ENCODE data around the gene PNMA8B. TPM values are rescaled to one million over a fixed set of nuclear protein-coding genes. Genes with fewer than 3 reads are reported as not detected.

The PNMA8B gene
- total RNA-seq, 4 donors from 2014 or later: 0.13 to 1.1 (median 0.79) TPM

- peaks cover 0 to 97% (median 0%) of the 10 kb centered on the region in 4 donors for H3K27me3 ChIP-seq
- intact Hi-C loops (cut with DNase I): no loop called here
- no peak for DNase-seq
- H3K27ac ChIP-seq: no peak overlapping the region
- H3K9me3 ChIP-seq: no peaks in the 10 kb centered on the region
- TF ChIP-seq POLR2A (IDR thresholded peaks at IDR 0.05): no peak
- no peak for TF ChIP-seq CTCF (IDR thresholded peaks at IDR 0.05)
- WGBS, 2 donors: 67 to 70% methylated on average over 6 to 7 of the region's 7 CpGs
- H3K4me1 ChIP-seq: peaks cover 0 to 16% (median 0%) of the 10 kb centered on the region in 3 donors
- no peak overlapping the region for H3K4me3 ChIP-seq
- H3K36me3 ChIP-seq: no peaks in the 10 kb centered on the region
These were observed 32.2 kb downstream of the PNMA8B start for GRCh38 chr19:46463516-46463915.

GRCh38 chr19:46461537-46461936 lies 34.1 kb downstream of the PNMA8B start:
- DNase-seq: no peak
- WGBS, 2 donors: 47 to 62% methylated on average over 1 to 2 of the region's 2 CpGs
- Histone ChIP-seq H3K27me3 (peaks cover 0 to 98% (median 0%) of the 10 kb centered on the region in 4 donors), H3K9me3 (no peaks in the 10 kb centered on the region), H3K4me3 (no peak overlapping the region), H3K4me1 (peaks cover 0 to 14% (median 0%) of the 10 kb centered on the region in 3 donors), H3K27ac (no peak overlapping the region), H3K36me3 (no peaks in the 10 kb centered on the region)
- intact Hi-C loops (cut with DNase I): no loop called here
- TF ChIP-seq CTCF (IDR thresholded peaks at IDR 0.05): no peak
- TF ChIP-seq POLR2A (IDR thresholded peaks at IDR 0.05): no peak

GRCh38 chr19:46460981-46461380 lies 34.7 kb downstream of the PNMA8B start:
- Histone ChIP-seq H3K9me3 (no peaks in the 10 kb centered on the region), H3K4me3 (no peak overlapping the region), H3K36me3 (no peaks in the 10 kb centered on the region), H3K27ac (no peak overlapping the region), H3K4me1 (peaks cover 0 to 16% (median 0%) of the 10 kb centered on the region in 3 donors), H3K27me3 (peaks cover 0 to 96% (median 0%) of the 10 kb centered on the region in 4 donors)
- TF ChIP-seq POLR2A (IDR thresholded peaks at IDR 0.05) (no peak), CTCF (IDR thresholded peaks at IDR 0.05) (no peak)
- no peak for DNase-seq
- WGBS, 2 donors: 8 to 69% methylated on average over 1 of the region's 1 CpG
- intact Hi-C loops (cut with DNase I): no loop called here

GRCh38 chr19:46460055-46460454 lies 35.6 kb downstream of the PNMA8B start:
- intact Hi-C loops (cut with DNase I): no loop called here
- Histone ChIP-seq H3K27ac (no peak overlapping the region), H3K36me3 (no peaks in the 10 kb centered on the region), H3K9me3 (no peaks in the 10 kb centered on the region), H3K4me1 (peaks cover 0 to 22% (median 0%) of the 10 kb centered on the region in 3 donors), H3K4me3 (no peak overlapping the region), H3K27me3 (peaks cover 0 to 94% (median 0%) of the 10 kb centered on the region in 4 donors)
- 81 to 90% methylated on average over 2 of the region's 2 CpGs for WGBS, 2 donors
- TF ChIP-seq POLR2A (IDR thresholded peaks at IDR 0.05) (no peak), CTCF (IDR thresholded peaks at IDR 0.05) (no peak)
- DNase-seq: no peak

GRCh38 chr19:46456930-46457329 lies 38.7 kb downstream of the PNMA8B start:
- H3K4me1 ChIP-seq: peaks cover 0 to 37% (median 0%) of the 10 kb centered on the region in 3 donors
- TF ChIP-seq POLR2A (IDR thresholded peaks at IDR 0.05) (no peak), CTCF (IDR thresholded peaks at IDR 0.05) (no peak)
- no peak overlapping the region for H3K4me3 ChIP-seq
- intact Hi-C loops (cut with DNase I): no loop called here
- DNase-seq: no peak
- no peak overlapping the region for H3K27ac ChIP-seq
- 81 to 82% methylated on average over 5 of the region's 5 CpGs for WGBS, 2 donors
- H3K27me3 ChIP-seq: peaks cover 0 to 76% (median 0%) of the 10 kb centered on the region in 4 donors
- H3K9me3 ChIP-seq: no peaks in the 10 kb centered on the region
- no peaks in the 10 kb centered on the region for H3K36me3 ChIP-seq

Measured in esophagus squamous epithelium (tissue), 5 donors.